Measurements from ENCODE around the gene SLC35B4.

The SLC35B4 gene

GRCh38 chr7:134254311-134254710 lies 62.4 kb downstream of the SLC35B4 start:
- H3K4me3 ChIP-seq (ENCODE audit: severe bottlenecking): no peak overlapping the region
- no peaks in the 10 kb centered on the region for H3K27me3 ChIP-seq (ENCODE audit: insufficient read depth, poor library complexity, severe bottlenecking)
- no peak for DNase-seq (ENCODE audit: low spot score)
- H3K9me3 ChIP-seq (ENCODE audit: severe bottlenecking): no peaks in the 10 kb centered on the region
- no peaks in the 10 kb centered on the region for H3K4me1 ChIP-seq (ENCODE audit: insufficient read depth, poor library complexity, severe bottlenecking)
- ATAC-seq (ENCODE audit: low read depth): no peak
- H3K27ac ChIP-seq (ENCODE audit: poor library complexity, severe bottlenecking): no peak overlapping the region
- TF ChIP-seq, protein P1, sequence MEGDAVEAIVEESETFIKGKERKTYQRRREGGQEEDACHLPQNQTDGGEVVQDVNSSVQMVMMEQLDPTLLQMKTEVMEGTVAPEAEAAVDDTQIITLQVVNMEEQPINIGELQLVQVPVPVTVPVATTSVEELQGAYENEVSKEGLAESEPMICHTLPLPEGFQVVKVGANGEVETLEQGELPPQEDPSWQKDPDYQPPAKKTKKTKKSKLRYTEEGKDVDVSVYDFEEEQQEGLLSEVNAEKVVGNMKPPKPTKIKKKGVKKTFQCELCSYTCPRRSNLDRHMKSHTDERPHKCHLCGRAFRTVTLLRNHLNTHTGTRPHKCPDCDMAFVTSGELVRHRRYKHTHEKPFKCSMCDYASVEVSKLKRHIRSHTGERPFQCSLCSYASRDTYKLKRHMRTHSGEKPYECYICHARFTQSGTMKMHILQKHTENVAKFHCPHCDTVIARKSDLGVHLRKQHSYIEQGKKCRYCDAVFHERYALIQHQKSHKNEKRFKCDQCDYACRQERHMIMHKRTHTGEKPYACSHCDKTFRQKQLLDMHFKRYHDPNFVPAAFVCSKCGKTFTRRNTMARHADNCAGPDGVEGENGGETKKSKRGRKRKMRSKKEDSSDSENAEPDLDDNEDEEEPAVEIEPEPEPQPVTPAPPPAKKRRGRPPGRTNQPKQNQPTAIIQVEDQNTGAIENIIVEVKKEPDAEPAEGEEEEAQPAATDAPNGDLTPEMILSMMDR (IDR thresholded peaks at IDR 0.05; ENCODE audit: poor library complexity, severe bottlenecking): peak; percentile 37
- H3K36me3 ChIP-seq (ENCODE audit: low read depth): no peaks in the 10 kb centered on the region

DNA sequence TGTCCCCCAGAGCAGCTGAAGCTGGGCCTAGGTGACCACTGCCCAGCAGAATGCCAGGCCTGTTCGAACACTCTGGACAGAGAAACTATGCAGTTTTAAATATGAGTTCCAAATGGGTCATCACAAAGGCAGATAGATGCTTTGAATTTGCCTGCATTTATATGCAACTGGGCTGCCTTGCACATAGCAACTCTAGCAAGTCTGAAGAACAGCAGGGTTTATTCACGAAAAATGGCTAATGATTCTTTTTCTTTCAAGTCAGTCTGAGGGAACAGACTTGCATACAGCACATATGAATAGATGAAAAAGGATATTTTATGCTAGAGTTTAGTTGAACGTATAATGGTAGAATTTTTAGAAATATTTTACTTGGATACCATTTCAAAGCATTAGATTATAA lies 68.5 kb downstream of the SLC35B4 start:
- Histone ChIP-seq H3K27ac (ENCODE audit: poor library complexity, severe bottlenecking) (no peak overlapping the region), H3K36me3 (ENCODE audit: low read depth) (no peaks in the 10 kb centered on the region), H3K27me3 (ENCODE audit: insufficient read depth, poor library complexity, severe bottlenecking) (no peaks in the 10 kb centered on the region), H3K4me1 (ENCODE audit: insufficient read depth, poor library complexity, severe bottlenecking) (no peaks in the 10 kb centered on the region), H3K9me3 (ENCODE audit: severe bottlenecking) (no peaks in the 10 kb centered on the region), H3K4me3 (ENCODE audit: severe bottlenecking) (no peak overlapping the region)
- TF ChIP-seq, protein P1 (IDR thresholded peaks at IDR 0.05; ENCODE audit: poor library complexity, severe bottlenecking): no peak
- DNase-seq (ENCODE audit: low spot score): no peak
- no peak for ATAC-seq (ENCODE audit: low read depth)

DNA sequence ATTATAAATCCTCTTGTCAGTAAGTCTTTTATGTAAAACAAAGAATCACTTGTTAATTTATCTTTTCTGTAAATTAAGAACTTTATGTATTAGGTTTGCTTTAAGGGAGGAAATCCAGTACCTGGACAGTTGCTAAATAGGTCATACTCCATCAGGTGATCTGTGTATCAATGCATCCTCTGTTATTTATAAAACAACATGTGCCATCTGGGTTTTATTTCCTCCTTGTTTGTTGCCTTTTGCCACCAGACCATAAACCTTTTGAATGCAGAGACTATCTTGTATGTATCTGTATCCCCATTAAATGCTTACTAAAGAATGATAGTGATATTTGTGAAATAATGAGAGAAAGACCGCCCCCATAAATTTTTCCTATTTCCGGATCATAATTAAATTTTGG lies 70.0 kb downstream of the SLC35B4 start:
- H3K36me3 ChIP-seq (ENCODE audit: low read depth): no peaks in the 10 kb centered on the region
- DNase-seq (ENCODE audit: low spot score): no peak
- H3K27ac ChIP-seq (ENCODE audit: poor library complexity, severe bottlenecking): no peak overlapping the region
- H3K4me3 ChIP-seq (ENCODE audit: severe bottlenecking): no peak overlapping the region
- H3K4me1 ChIP-seq (ENCODE audit: insufficient read depth, poor library complexity, severe bottlenecking): no peaks in the 10 kb centered on the region
- no peak for ATAC-seq (ENCODE audit: low read depth)
- TF ChIP-seq, protein P1 (IDR thresholded peaks at IDR 0.05; ENCODE audit: poor library complexity, severe bottlenecking): no peak
- no peaks in the 10 kb centered on the region for H3K9me3 ChIP-seq (ENCODE audit: severe bottlenecking)
- H3K27me3 ChIP-seq (ENCODE audit: insufficient read depth, poor library complexity, severe bottlenecking): no peaks in the 10 kb centered on the region

- ATAC-seq (ENCODE audit: low read depth) (no peak), DNase-seq (ENCODE audit: low spot score) (no peak)
- Histone ChIP-seq H3K27ac (ENCODE audit: poor library complexity, severe bottlenecking) (no peak overlapping the region), H3K9me3 (ENCODE audit: severe bottlenecking) (no peaks in the 10 kb centered on the region), H3K36me3 (ENCODE audit: low read depth) (no peaks in the 10 kb centered on the region), H3K4me3 (ENCODE audit: severe bottlenecking) (no peak overlapping the region), H3K27me3 (ENCODE audit: insufficient read depth, poor library complexity, severe bottlenecking) (no peaks in the 10 kb centered on the region), H3K4me1 (ENCODE audit: insufficient read depth, poor library complexity, severe bottlenecking) (no peaks in the 10 kb centered on the region)
- TF ChIP-seq, protein P1 (IDR thresholded peaks at IDR 0.05; ENCODE audit: poor library complexity, severe bottlenecking): no peak
Measured at GRCh38 chr7:134246347-134246746, 70.4 kb downstream of the SLC35B4 start.

DNA sequence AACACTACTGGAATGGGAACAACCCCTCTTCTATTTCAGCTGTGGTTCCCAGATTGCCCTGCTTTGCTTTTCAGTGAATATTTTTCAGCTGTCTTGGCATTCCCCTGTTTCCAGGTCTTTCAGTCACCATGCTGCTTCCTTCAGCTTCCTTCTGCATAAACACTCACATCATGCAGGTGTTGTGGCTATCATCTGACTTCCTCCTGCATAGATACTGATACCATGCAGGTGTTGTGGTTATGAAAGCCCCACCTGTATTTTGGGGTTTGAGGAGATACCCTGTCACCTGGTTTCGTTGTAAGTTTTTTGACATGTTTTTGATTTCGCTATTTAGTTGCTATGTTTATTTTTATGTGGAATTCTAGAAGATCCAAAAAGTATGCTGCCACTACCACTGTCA lies 71.5 kb downstream of the SLC35B4 start:
- no peak for DNase-seq (ENCODE audit: low spot score)
- H3K9me3 ChIP-seq (ENCODE audit: severe bottlenecking): no peaks in the 10 kb centered on the region
- no peaks in the 10 kb centered on the region for H3K36me3 ChIP-seq (ENCODE audit: low read depth)
- H3K4me3 ChIP-seq (ENCODE audit: severe bottlenecking): no peak overlapping the region
- no peak for ATAC-seq (ENCODE audit: low read depth)
- H3K4me1 ChIP-seq (ENCODE audit: insufficient read depth, poor library complexity, severe bottlenecking): no peaks in the 10 kb centered on the region
- H3K27me3 ChIP-seq (ENCODE audit: insufficient read depth, poor library complexity, severe bottlenecking): no peaks in the 10 kb centered on the region
- TF ChIP-seq, protein P1 (IDR thresholded peaks at IDR 0.05; ENCODE audit: poor library complexity, severe bottlenecking): no peak
- no peak overlapping the region for H3K27ac ChIP-seq (ENCODE audit: poor library complexity, severe bottlenecking)
